22Rv1 (cell line): ENCODE measurements around the gene GLRX3.
A peak's percentile ranks its signal among the peaks of the same experiment; 100 is the strongest.

ENCODE experiments used
- H3K27ac ChIP-seq: fragments of 450-650 bp; 2 replicates; pipeline ENCODE4 v1.5.1; 2017
- ZFX ChIP-seq: fragments of 450-650 bp; IDR thresholded peaks from 2 replicates; pipeline ENCODE4 v1.6.1; 2017; ENCODE audit warnings: antibody characterized with exemption, borderline replicate concordance
- TF ChIP-seq, protein P1 (sequence below): fragments of 450-650 bp; IDR thresholded peaks from 2 replicates; pipeline ENCODE4 v1.5.1; 2017; ENCODE audit warnings: mild to moderate bottlenecking

Gene GLRX3

DNA sequence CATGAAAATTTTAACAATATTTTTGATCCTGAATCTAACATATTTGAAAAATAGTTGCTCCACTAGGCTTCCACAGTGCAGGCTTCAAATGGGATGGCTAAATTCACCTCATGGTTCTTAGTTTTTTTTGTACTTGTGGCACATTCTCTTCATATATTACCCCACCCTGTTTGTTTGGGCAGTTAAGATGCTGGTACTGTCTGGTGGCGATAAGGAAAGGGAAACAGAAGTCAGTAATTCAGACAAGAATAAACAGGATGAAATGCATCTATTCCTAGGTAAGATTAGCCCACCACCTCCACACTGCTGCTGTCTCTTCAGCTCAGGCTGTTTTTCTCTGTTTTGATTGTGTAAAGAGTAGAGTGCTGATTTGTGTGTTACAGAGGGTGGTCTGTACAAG is 44.2 kb downstream of the GLRX3 start:
- no peak overlapping the region for H3K27ac ChIP-seq
- no peak for TF ChIP-seq ZFX

DNA sequence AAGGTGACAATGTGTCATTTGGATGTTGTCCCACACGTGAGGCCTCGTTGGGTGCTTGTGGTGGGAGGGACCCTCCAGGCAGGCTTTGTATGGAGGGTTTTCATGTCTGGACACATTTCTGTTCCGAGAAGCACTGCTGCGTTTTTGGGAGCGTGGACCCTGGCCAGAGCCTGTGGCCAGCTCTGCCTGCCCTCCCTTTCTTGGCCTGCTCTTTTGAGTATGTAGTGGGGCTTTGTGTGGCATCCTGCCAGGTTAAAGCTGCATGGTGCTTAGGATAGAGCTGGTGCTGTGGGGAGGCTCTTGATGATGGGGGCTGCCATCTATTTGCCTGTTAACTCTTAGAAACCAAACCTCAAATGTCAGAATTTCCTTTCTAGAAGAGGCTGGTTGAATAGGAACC is 45.7 kb downstream of the GLRX3 start:
- no peak overlapping the region for H3K27ac ChIP-seq
- TF ChIP-seq ZFX = no peak
- TF ChIP-seq, protein P1, sequence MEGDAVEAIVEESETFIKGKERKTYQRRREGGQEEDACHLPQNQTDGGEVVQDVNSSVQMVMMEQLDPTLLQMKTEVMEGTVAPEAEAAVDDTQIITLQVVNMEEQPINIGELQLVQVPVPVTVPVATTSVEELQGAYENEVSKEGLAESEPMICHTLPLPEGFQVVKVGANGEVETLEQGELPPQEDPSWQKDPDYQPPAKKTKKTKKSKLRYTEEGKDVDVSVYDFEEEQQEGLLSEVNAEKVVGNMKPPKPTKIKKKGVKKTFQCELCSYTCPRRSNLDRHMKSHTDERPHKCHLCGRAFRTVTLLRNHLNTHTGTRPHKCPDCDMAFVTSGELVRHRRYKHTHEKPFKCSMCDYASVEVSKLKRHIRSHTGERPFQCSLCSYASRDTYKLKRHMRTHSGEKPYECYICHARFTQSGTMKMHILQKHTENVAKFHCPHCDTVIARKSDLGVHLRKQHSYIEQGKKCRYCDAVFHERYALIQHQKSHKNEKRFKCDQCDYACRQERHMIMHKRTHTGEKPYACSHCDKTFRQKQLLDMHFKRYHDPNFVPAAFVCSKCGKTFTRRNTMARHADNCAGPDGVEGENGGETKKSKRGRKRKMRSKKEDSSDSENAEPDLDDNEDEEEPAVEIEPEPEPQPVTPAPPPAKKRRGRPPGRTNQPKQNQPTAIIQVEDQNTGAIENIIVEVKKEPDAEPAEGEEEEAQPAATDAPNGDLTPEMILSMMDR = no peak

DNA sequence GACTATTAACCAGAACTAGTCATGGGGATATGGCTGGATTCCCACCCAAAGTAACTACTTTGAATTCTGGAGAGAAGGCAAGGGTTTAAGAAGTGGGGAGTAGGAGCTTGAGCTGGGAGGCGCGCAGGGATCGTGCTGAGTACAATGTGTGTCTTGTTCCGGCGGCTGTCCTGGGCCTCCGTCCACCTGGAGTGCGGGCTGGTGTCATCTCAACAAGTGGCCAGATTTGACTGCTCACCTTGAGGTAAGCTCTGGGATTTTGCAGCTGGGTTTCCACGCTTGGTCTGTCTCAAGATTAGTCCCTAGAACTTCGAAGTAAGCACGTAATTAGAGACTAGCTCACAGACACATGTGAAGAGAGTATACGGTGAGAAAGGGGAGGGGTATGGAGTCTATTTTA is 49.4 kb downstream of the GLRX3 start:
- no peak for TF ChIP-seq ZFX
- TF ChIP-seq, protein P1 = no peak
- no peak overlapping the region for H3K27ac ChIP-seq

DNA sequence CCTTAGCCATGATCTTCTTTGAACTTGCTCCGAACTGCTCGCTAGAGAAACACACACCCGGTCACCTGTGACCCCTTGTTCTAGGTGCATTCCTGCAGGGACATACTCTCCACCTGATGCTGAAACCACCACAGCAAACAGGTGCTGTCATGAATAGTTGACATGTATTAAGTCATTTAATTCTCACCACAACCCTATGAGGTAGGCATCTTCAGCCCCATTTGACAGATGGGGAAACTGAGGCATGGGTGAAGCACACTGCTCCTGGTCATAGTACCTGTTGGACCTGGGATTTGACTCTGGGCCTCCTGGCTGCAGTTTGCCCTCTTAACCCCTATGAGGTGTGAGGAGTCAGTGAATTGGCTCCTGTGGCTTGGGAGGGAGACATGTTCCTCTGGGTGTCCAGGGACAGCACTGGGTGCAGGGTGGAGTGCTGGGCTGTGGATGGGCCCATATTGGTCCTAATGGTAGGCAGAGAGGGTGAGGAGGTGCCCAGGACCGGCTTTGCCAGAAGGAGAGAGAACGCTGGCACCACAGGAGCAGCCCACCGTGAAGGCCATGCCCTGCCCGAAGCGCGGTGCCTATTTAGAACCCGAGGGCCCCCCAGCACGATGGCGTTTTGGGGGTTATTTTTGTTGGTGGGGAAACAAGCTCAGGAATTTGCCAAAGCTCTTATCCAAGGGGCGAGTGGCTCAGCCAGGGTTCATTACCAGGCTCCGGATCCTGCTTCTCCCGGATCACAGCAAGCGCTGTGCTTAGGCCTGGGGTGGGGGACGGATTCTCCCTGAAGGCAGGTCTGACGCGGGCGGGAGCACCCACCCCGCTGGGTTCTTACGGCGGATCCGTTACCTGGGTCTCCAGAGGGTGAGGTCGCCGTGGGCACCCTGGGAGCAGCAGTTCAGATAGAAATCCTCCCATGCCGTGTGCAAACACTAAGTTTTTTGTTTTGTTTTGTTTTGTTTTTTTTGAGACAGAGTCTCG is 52.3 kb downstream of the GLRX3 start:
- no peak for TF ChIP-seq ZFX
- TF ChIP-seq, protein P1 = no peak

DNA sequence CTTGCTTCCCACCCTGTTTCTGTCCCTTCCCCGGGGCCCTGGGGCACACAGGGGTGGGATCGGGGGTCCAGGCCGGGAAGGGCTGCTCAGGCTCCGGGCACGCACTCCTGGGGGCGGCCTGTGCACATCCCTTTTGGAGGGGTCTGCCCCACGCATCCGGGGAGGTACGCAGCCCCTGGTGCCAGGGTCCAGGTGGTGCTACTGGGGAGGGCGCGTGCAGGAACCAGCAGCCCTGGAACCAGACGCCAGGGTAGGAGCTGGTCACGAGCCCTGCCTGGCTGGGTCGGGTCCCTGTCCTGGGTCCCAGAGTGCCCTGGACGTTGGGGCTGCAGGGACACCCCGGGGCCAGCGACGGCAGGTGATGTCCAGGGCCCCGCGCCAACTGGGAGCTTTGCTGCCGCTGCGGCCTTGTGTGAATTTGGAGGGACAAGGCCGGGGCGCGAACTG is 53.4 kb downstream of the GLRX3 start:
- no peak overlapping the region for H3K27ac ChIP-seq
- TF ChIP-seq, protein P1 = no peak
- no peak for TF ChIP-seq ZFX

More for the DNA sequence above, 52.3 kb downstream of the GLRX3 start:
- H3K27ac ChIP-seq = no peak overlapping the region

DNA sequence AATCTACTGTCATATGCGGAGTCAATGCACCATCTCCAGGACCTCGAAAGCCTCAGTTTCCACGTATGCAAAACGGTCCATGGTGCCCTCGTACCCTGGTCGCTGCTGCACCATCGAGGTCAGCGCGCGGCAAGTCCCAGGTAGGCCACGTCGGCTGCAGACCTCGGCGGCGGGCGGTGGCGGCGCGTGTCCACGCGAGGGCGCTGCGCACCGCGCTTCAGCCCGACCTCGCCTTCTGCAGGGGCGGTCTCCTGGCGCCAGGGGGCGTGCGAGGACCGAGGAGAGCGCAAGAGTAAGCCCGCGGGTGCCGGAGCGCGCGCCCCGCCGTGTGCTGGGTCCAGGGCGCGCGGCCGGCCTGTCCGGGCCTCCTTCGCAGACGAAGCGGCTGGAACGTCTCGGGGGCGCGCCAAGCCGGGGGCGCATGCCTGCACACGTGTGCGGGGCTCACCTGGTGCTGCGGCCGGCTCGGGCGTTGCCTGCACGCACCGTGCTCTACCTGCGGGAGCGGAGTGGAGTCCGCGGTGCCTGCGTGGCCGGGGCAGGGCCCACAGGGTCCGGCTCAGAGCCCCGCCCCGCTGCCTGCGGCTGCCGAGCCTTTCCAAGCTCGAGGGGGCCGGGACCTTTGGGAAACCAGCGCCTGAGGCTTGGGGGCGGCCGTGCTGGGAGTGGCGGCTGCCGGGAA is 54.0 kb downstream of the GLRX3 start:
- no peak overlapping the region for H3K27ac ChIP-seq
- no peak for TF ChIP-seq ZFX
- TF ChIP-seq, protein P1 = peak; percentile 100

DNA sequence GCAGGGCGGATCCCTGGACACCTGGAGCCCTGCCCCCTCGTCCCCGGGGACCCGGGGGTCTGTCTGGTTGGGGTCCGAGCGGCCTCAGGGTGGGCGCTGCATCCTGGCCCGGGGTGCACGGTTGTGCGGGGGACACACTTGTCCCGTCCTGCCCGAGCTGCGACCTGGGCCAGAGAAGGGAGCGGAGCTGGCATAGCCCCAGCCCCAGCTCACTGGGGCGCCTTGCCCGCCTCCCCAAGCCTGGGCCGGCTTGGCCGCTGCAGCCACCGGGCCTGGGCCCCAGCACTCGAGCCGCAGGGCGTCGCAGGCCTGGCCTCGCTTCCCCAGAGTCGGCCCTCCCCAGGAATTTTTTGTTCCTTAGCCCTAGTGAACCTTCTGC is 54.5 kb downstream of the GLRX3 start:
- TF ChIP-seq, protein P1 = no peak
- no peak for TF ChIP-seq ZFX
- no peak overlapping the region for H3K27ac ChIP-seq
